NCI-H446 treated with DMSO at 0.1 percent for 48 hours (cell line): ENCODE measurements around the gene TRPM7.
"Not testable (repeated sequence)": the region's sequence is repeated elsewhere in the genome, so short reads cannot be mapped to it uniquely, and the experiment has no call there.

ENCODE experiments used
- DNase-seq: peaks from one replicate; lab custom pipeline; 2025; lab: John Stamatoyannopoulos, UW

The TRPM7 gene

DNA sequence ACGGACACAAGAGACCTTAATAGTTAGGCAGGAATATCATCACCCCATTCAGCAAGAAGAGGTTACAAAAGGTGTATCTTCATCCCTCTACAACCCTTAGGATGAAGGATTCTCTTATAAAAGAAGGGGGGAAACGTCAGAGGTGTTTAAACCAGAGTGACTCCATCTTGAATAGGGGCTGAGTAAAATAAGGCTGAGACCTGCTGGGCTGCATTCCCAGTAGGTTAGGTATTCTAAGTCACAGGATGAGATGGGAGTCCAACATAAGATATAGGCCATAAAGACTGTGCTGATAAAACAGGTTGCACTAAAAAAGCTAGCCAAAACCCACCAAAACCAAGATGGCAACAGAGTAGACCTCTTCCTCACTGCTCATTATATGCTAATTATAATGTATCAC is 16.5 kb downstream of the TRPM7 start:
- no peak for DNase-seq

DNA sequence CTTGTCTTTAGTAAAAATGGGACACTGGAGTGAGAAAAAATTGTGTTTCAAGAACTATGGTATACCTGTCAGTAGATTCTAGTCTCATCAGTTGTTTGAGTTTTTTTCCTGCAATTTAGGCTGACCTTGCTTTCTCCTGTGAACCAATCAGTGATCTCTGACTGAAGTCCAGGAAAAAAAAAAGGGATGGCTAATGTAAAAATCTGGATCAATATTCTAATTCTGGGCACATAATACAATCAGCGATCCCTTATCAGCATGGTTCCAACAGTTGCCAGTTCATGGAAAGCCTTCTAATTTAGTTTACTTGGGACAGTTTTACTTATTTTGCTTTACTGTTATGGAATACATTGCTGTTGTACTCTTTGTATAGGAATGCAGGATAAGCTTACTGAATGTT is 17.0 kb downstream of the TRPM7 start:
- no peak for DNase-seq

DNA sequence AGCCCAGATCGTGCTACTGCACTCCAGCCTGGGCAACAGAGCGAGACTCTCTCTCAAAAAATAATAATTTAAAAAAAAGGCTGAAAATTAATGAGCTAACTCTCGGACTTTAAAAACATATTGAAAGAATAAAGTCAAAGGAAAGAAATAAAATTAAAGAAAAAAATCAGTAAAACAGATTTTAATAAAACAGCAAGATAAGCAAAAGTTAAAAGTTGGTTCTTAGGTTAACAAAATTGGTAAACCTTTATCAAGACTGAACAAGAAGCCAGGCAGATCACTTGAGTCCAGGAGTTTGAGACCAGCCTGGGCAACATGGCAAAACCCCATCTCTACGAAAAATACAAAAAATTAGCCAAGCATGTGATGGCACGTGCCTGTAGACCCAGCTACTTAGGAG is 20.7 kb downstream of the TRPM7 start:
- DNase-seq: no peak

DNA sequence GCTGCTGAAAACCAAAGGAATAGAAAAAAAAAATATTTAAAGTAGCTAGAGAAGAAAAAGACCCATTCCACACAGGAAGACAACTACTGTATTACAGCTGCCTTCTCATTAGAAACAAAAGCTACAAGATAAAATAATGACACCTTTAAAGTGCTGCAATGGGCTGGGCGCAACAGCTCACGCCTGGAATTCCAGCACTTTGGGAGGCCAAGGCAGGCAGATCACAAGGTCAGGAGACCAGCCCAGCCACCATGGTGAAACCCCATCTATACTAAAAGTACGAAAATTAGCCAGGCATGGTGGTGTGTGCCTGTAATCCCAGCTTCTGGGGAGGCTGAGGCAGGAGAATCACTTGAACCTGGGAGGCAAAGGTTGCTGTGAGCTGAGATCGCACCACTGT is 31.0 kb downstream of the TRPM7 start:
- no peak for DNase-seq

DNA sequence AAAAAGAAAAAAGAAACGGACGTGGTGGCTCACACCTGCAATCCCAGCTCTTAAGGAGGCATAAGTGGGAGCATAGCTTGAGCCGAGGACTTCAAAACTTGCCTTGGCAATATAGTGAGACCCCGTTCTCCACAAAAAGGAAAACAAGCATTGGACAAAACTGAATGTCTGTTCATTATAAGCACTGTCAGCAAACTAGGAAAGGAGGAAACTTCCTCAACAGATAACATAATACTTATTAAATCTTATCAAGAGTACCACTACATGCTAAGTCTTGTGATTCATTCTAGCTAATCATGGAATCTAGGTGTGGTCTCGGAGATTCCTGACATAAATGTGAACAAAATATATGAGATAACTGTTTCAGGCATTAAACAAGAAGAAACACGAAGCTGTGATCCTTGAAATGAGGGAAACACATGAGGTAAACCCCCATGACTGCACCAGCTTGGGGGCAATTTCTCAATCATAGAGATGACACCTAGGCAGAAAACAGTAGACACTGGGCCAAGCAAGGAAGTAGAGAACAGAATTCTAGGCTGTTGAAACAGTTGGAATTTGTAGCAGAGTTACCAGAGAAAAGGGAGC is 33.3 kb downstream of the TRPM7 start:
- no peak for DNase-seq

DNA sequence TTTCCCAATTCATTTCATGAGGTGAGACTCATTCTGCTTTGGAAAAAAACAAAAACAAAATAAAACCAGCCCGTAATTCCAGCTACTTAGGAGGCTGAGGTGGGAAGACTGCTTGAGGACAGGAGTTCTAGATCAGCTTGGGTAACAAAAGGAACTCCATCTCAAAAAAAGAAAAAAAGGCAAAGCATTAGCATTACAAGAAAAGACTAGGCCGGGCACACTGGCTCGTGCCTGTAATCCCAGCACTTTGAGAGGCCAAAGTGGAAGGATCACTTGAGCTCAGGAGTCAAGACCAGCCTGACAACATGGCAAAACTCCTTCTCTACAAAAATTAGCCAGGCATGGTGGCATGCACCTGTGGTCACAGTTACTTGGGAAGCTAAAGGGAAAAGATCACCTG is 33.9 kb downstream of the TRPM7 start:
- no peak for DNase-seq

GRCh38 chr15:50641318-50641717 is 45.3 kb downstream of the TRPM7 start:
- no peak for DNase-seq

- DNase-seq: no peak
Observed at GRCh38 chr15:50636146-50636545, 50.5 kb downstream of the TRPM7 start.

DNA sequence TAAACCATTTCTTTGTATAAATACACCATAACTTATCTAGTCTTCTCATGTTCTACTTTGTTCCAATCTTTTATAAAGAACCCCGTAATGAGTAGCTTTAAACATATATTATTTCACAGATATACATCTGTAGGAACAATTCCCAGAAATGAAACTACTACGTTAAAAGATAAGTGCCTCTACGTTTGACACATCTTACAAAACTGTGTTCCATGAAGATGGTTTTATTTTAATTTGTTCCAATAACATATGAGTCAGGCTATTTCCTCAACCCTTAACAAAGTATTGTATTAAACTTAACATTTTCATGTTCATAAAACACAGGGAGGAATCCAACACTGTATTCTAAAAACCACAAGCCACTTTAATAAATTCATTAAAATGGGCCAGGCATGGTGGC is 52.9 kb downstream of the TRPM7 start:
- DNase-seq: no peak

GRCh38 chr15:50628421-50628820 is 58.2 kb downstream of the TRPM7 start:
- DNase-seq: no peak

DNA sequence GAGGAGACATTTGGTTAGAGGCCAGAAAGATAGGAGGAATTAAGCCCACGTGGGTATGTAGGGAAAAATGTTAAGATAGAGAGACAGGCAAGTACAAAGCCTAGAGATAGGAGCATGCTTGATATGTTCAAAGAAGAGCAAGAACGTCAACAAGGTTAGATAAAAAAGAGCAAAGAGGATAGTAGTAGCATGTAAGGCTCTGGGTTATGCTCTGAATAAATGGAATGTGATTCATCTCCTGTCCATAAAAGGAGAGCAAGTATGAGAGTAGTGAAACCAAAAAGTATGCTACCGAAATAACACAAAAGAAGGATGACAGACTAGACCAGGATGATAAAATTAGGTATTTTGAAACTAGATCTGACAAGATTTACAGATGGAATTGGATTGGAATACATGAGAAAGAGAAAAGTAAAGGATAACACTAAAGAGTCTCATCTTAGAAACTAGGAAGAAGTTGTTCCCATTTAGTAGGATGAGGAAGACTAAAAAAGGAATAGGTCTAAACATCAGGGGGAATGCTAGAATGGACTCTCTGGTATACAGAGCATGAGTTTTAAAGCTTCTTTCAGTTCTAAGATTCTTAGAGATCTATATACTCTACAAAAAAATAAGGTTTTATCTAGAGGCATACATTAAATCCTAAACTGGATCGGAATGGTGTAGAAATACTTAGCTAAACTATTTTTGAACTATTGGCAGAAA is 59.1 kb downstream of the TRPM7 start:
- DNase-seq: no peak

- no peak for DNase-seq
Observed at GRCh38 chr15:50624616-50625168, 61.9 kb downstream of the TRPM7 start.

DNA sequence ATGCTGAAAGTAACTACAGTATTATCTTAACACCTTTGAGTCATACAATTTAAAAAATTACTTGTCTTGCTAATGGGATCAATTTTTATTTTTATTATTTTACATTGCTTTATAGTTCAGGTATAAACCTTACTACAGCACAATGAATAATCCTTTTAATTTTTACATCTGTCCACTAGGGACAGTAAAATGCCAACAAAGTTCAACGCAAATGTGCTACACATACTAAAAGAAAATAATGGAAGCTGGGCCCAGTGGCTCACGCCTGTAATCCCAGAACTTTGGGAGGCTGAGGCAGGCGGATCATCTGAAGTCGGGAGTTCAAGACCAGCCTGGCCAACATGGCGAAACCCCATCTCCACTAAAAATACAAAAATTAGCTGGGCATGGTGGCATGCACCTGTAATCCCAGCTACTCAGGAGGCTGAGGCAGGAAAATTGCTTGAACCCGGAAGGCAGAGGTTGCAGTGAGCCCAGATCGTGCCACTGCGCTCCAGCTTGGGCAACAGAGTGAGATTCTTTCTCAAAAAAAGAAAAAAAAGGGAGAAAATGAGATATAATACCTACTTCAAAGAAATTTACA is 64.1 kb downstream of the TRPM7 start:
- DNase-seq: not testable (repeated sequence)

- DNase-seq: not testable (repeated sequence)
Observed at GRCh38 chr15:50616960-50617359, 69.6 kb downstream of the TRPM7 start.

DNA sequence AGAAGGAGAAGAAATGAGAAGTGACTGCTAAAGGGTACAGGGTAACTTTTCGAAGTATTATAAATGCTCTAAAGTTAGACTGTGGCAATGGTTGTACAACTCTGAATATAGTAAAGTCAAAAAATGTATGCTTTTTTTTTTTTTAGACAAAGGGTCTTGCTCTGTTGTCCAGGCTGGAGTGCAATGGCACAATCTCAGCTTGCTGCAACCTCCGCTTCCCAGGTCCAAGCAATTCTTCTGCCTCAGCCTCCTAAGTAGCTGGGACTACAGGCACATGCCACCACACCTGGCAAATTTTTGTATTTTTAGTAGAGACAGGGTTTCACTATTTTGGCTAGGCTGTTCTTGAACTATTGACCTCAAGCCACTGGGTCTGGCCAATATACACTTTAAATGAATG is 70.0 kb downstream of the TRPM7 start:
- not testable (repeated sequence) for DNase-seq

DNA sequence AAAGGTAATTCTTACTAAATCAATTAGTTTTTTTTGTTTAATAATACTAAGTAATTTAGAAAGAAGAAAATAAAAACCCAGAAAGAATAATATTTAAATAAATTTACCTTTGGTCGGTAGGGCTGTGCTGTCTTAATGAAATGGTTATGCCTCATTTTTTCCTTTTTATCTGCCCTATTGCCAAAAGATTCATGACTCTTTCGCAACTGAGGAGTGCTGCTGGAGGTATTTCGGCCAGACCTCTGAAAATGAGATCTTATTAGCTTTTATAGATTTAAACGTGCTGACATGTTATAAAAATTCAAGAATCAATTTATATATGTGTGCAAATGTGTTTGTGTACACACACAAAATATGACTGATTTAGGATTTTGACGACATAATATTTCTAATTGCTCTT is 73.0 kb downstream of the TRPM7 start:
- DNase-seq: no peak

- no peak for DNase-seq
Observed at GRCh38 chr15:50607129-50607528, 79.5 kb downstream of the TRPM7 start.

- no peak for DNase-seq
Observed at GRCh38 chr15:50605462-50605861, 81.1 kb downstream of the TRPM7 start.

GRCh38 chr15:50602028-50602427 is 84.6 kb downstream of the TRPM7 start:
- not testable (repeated sequence) for DNase-seq

- DNase-seq: no peak
Observed at GRCh38 chr15:50594311-50594710, 92.3 kb downstream of the TRPM7 start.

DNA sequence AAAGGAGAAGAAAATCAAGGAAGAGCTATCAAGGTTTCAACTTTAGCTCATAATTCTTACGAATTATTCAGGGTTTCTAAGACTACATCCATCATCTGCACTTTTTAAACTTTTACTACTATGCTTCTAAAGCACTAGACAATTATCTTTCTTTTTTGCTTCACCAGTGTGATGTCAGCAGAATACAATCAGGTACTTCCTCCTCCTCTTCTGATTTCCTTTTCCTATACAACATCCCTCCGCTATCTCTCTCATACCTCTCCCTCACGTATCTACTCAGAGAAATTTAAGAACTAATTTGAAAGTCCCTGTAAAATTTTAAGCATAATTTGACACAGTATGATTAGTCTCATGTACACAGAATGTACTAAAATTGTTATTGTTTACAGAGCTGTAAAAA is 92.8 kb downstream of the TRPM7 start:
- DNase-seq: no peak

- DNase-seq: no peak
Observed at GRCh38 chr15:50590288-50590687, 96.3 kb downstream of the TRPM7 start.

GRCh38 chr15:50577492-50577891 is 109.1 kb downstream of the TRPM7 start:
- no peak for DNase-seq
